A673 (cell line): ENCODE data around the gene GRIK5. TPM values are rescaled to one million over a fixed set of nuclear protein-coding genes. Genes with fewer than 3 reads are reported as not detected.

ENCODE experiments used
- BruUV-seq: library from RNA; stranded (reverse); fragments of 400-500 nt; replicated peaks from 2 replicates; lab custom pipeline; 2021; lab: Mats Ljungman, UMichigan
- CTCF ChIA-PET: fragments of 300-600 bp; sonication (Branson Sonifier 250); formaldehyde crosslinking; loops from one replicate; lab custom pipeline; 2022; ENCODE audit warnings: antibody characterized with exemption; lab: Charles Lee
- POLR2A ChIA-PET: fragments of 300-600 bp; sonication (Branson Sonifier 250); formaldehyde crosslinking; loops from one replicate; lab custom pipeline; 2022; ENCODE audit warnings: antibody characterized with exemption; ENCODE audit not compliant: low non-redundant PET; lab: Charles Lee
- DNase-seq: peaks from one replicate; pipeline ENCODE4 v3.0.0-alpha.2; 2015; ENCODE audit warnings: low spot score
- H3K27ac ChIP-seq: fragments of 200-600 bp; sonication (generic); 2 replicates; pipeline ENCODE4 v1.5.1; 2016; ENCODE audit warnings: mixed run types, low read depth, mild to moderate bottlenecking, mixed read lengths, antibody characterized with exemption, low read length; ENCODE audit not compliant: poor library complexity, severe bottlenecking
- H3K27me3 ChIP-seq: fragments of 200-600 bp; sonication (generic); replicated peaks from 2 replicates; pipeline ENCODE4 v1.6.1; 2017; ENCODE audit warnings: mixed run types, low read depth, mild to moderate bottlenecking, mixed read lengths, antibody characterized with exemption, low read length; ENCODE audit not compliant: insufficient read depth, poor library complexity
- H3K36me3 ChIP-seq: fragments of 200-600 bp; sonication (generic); 2 replicates; pipeline ENCODE4 v1.6.1; 2016; ENCODE audit warnings: mixed run types, mild to moderate bottlenecking, mixed read lengths, antibody characterized with exemption, low read length; ENCODE audit not compliant: insufficient read depth, poor library complexity, severe bottlenecking
- H3K4me1 ChIP-seq: fragments of 200-600 bp; sonication (generic); 2 replicates; pipeline ENCODE4 v1.6.1; 2017; ENCODE audit warnings: mixed run types, mild to moderate bottlenecking, mixed read lengths, antibody characterized with exemption, low read length; ENCODE audit not compliant: insufficient read depth, poor library complexity, severe bottlenecking
- H3K4me3 ChIP-seq: fragments of 200-600 bp; sonication (generic); 2 replicates; pipeline ENCODE4 v1.5.1; 2016; ENCODE audit warnings: low read depth, mixed run types, mild to moderate bottlenecking, mixed read lengths, low read length; ENCODE audit not compliant: poor library complexity, severe bottlenecking
- H3K9me3 ChIP-seq: fragments of 200-600 bp; sonication (generic); 2 replicates; pipeline ENCODE4 v1.6.1; 2016; ENCODE audit warnings: mixed run types, low read depth, mild to moderate bottlenecking, mixed read lengths, antibody characterized with exemption, low read length; ENCODE audit not compliant: poor library complexity, severe bottlenecking
- EZH2 ChIP-seq: fragments of 200-600 bp; sonication (generic); IDR thresholded peaks from 2 replicates; pipeline ENCODE4 v1.6.1; 2017; ENCODE audit warnings: borderline replicate concordance, low read depth, mild to moderate bottlenecking, mixed read lengths, antibody characterized with exemption, low read length; ENCODE audit not compliant: poor library complexity, severe bottlenecking
- intact Hi-C: fragments of 100-400 bp; cut with micrococcal nuclease; formaldehyde crosslinking; loops from one replicate; pipeline ENCODE4 v1.10.0; 2022; ENCODE audit not compliant: unreplicated experiment
- total RNA-seq: library from RNA; stranded (reverse); gene quantifications from 2 replicates; pipeline ENCODE4 v1.2.3, GENCODE V29; 2021
- TF ChIP-seq, protein P1 (sequence below): fragments of 300-800, 200-600 bp; sonication (generic); conservative IDR thresholded peaks from 2 replicates; pipeline ENCODE4 v1.5.1; 2017; ENCODE audit warnings: low read depth, mild to moderate bottlenecking, antibody characterized with exemption, low read length, moderate library complexity, mixed read lengths

Gene GRIK5
- total RNA-seq, 1 experiment from 2014 or later = 24.0 TPM

DNA sequence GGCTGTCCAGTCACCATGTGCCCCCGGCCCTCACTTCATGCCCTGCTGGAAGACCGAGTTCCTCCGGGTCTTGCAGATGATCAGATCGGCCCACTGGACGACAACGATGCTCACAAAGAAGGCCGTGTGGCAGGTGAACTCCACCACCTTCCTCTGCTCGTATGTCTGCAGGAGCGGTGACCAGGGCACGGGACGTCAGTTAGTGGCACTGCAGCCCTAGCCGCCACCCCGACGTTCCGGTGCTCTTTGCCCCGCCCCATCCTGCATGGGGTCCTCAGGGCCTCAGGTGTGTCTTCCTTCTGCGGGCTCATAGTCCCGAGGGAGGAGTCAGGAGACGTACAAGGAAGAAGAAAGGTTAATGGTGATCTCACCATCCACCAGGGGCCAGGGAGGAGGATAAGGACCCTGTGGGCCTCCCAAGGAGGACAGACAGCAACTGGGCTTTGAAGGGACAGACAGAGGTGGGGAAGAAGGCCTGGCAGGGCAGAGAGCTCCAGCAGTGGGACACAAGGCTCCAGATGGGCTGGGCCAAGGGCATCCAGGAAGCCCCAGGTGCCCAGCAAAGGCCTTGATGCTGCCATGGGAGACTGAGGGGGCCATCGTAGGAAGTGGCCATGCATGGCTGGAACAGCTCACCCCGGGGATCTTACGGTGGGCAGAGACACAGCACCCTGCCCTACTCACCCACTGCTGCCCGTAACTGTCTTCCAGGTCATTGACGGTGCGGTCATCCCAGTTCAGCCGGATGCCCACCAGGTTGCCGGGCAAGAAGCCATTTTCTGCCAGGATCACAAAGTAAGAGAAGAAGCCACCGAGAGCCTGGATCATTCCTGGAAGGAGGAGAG, 101.0 kb downstream of the GRIK5 start:
- no peak for TF ChIP-seq EZH2
- TF ChIP-seq, protein P1, sequence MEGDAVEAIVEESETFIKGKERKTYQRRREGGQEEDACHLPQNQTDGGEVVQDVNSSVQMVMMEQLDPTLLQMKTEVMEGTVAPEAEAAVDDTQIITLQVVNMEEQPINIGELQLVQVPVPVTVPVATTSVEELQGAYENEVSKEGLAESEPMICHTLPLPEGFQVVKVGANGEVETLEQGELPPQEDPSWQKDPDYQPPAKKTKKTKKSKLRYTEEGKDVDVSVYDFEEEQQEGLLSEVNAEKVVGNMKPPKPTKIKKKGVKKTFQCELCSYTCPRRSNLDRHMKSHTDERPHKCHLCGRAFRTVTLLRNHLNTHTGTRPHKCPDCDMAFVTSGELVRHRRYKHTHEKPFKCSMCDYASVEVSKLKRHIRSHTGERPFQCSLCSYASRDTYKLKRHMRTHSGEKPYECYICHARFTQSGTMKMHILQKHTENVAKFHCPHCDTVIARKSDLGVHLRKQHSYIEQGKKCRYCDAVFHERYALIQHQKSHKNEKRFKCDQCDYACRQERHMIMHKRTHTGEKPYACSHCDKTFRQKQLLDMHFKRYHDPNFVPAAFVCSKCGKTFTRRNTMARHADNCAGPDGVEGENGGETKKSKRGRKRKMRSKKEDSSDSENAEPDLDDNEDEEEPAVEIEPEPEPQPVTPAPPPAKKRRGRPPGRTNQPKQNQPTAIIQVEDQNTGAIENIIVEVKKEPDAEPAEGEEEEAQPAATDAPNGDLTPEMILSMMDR = no peak
- H3K27me3 ChIP-seq = no peaks in the 10 kb centered on the region
- ChIA-PET POLR2A (no interaction called here), CTCF (interaction anchor here (0.6 kb wide), 1 partner anchor 1271 kb away, joined by 4 read pairs; no protein-coding TSS in a partner anchor)
- no peaks in the 10 kb centered on the region for H3K9me3 ChIP-seq
- no peak overlapping the region for H3K27ac ChIP-seq
- DNase-seq = no peak
- H3K4me1 ChIP-seq = no peaks in the 10 kb centered on the region
- intact Hi-C loops = no loop called here
- H3K36me3 ChIP-seq = no peaks in the 10 kb centered on the region
- BruUV-seq = no TSS peak
- no peak overlapping the region for H3K4me3 ChIP-seq

DNA sequence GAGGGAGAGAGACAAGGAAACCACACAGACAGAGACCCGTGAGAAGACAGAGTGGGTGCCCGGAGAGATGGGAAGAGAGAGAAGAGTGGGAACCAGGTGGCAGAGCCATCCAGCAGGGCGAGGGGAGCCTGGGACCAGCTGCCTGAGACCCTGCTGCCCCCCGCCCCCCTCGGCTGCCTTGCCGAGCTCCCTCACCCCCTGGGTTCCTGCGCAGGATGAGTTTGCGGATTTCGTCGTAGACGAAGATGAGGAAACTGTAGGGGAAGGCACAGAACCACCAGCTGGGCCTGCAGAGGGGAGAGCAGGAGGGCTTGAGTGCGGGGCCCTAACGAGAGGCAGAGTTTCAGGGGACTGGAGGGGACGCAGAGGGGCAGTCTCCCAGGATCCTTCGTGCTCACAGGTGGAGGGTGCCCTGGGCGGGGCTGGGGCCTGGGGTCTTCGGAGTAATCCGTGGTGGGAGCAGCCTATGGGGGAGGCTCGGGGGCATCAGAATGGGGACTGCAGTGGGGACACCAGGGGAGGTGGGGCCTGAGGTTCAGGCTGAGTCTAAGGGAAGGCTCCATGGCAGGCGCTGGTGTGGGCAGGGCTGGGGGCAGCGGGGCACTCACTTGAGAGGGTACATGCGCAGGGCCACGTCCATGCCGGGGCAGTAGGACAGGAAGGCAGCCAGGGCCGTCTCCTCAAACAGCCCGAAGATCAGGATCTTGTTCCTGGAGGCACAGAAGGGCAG, 102.8 kb downstream of the GRIK5 start:
- Histone ChIP-seq H3K27ac (no peak overlapping the region), H3K27me3 (no peaks in the 10 kb centered on the region), H3K4me1 (no peaks in the 10 kb centered on the region), H3K36me3 (no peaks in the 10 kb centered on the region), H3K4me3 (no peak overlapping the region), H3K9me3 (no peaks in the 10 kb centered on the region)
- TF ChIP-seq, protein P1 = no peak
- no peak for TF ChIP-seq EZH2
- DNase-seq = no peak
- CTCF ChIA-PET = no interaction called here
- intact Hi-C loops = no loop called here
- POLR2A ChIA-PET = no interaction called here
- BruUV-seq = no TSS peak

DNA sequence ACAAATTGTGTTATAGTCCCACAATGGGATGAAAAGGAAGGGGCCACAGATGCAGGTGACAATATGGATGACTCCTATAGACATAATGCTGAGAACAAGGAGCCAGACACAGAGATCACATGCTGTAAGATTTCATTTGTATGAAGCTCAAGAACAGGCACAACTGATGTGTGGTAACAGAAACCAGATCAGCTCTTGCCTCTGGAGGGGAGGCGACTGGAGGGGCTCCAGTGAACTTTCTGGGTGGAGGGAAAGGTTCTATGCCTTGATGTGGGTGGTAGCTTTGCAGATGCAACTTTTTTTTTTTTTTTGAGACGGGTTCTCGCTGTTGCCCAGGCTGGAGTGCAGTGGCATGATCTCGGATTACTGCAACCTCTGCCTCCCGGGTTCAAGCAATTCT, 104.9 kb downstream of the GRIK5 start:
- no peak for DNase-seq
- Histone ChIP-seq H3K36me3 (no peaks in the 10 kb centered on the region), H3K9me3 (no peaks in the 10 kb centered on the region), H3K27me3 (no peaks in the 10 kb centered on the region), H3K4me3 (no peak overlapping the region), H3K4me1 (no peaks in the 10 kb centered on the region), H3K27ac (no peak overlapping the region)
- CTCF ChIA-PET = interaction anchor here (0.7 kb wide), 2 partner anchors 25 to 68 kb away, joined by 3 to 8 read pairs; no protein-coding TSS in a partner anchor
- POLR2A ChIA-PET = interaction anchor here (0.7 kb wide), 1 partner anchor 645 kb away, joined by 3 read pairs; no protein-coding TSS in a partner anchor
- intact Hi-C loops = no loop called here
- BruUV-seq = no TSS peak
- TF ChIP-seq, protein P1 = no peak
- TF ChIP-seq EZH2 = no peak
